HepG2 (cell line): ENCODE measurements around the gene PEMT. TPM values are rescaled to one million over a fixed set of nuclear protein-coding genes. Genes with fewer than 3 reads are reported as not detected.

Experiments
- KLF11 ChIP-seq: IDR thresholded peaks from 2 replicates; pipeline ENCODE4 v1.6.1; 2016; ENCODE audit warnings: missing compliant biosample characterization
- MED13 ChIP-seq: sonication (generic); formaldehyde crosslinking; IDR thresholded peaks from 2 replicates; pipeline ENCODE4 v1.5.0; 2020; ENCODE audit warnings: missing genetic modification reagents
- RARA ChIP-seq: IDR thresholded peaks from 2 replicates; pipeline ENCODE4 v1.6.1; 2016; ENCODE audit warnings: missing genetic modification reagents, missing compliant biosample characterization
- RXRB ChIP-seq: IDR thresholded peaks from 2 replicates; pipeline ENCODE4 v1.6.1; 2016; ENCODE audit warnings: borderline replicate concordance, missing genetic modification reagents, missing compliant biosample characterization
- SOX5 ChIP-seq: IDR thresholded peaks from 2 replicates; pipeline ENCODE4 v1.6.1; 2016; ENCODE audit warnings: borderline replicate concordance
- TEAD3 ChIP-seq: optimal IDR thresholded peaks from 2 replicates; pipeline ENCODE3; 2016; ENCODE audit warnings: borderline replicate concordance
- ZFP36L1 ChIP-seq: sonication (generic); formaldehyde crosslinking; IDR thresholded peaks from 2 replicates; pipeline ENCODE4 v1.8.0; 2022; ENCODE audit warnings: mild to moderate bottlenecking, missing genetic modification reagents, moderate library complexity
- ZNF136 ChIP-seq: sonication (generic); formaldehyde crosslinking; IDR thresholded peaks from 2 replicates; pipeline ENCODE4 v1.8.1; 2022; ENCODE audit warnings: low read depth, mild to moderate bottlenecking, moderate library complexity, missing genetic modification reagents
- ZNF337 ChIP-seq: sonication (generic); formaldehyde crosslinking; IDR thresholded peaks from 2 replicates; pipeline ENCODE4 v1.5.1; 2020; ENCODE audit warnings: missing genetic modification reagents, low read depth, mild to moderate bottlenecking, borderline replicate concordance
- ZNF383 ChIP-seq: sonication (generic); formaldehyde crosslinking; IDR thresholded peaks from 2 replicates; pipeline ENCODE4 v1.4.0; 2020; ENCODE audit warnings: missing genetic modification reagents, mild to moderate bottlenecking, borderline replicate concordance
- ZNF562 ChIP-seq: sonication (generic); formaldehyde crosslinking; IDR thresholded peaks from 2 replicates; pipeline ENCODE4 v1.8.0; 2022; ENCODE audit warnings: missing genetic modification reagents, borderline replicate concordance
- polyA plus RNA-seq, 8 experiments: library from polyadenylated mRNA; depleted of rRNA in 3 of 8; stranded (reverse) in 7 of 8; unstranded in 1 of 8; fragments of >200 nt; fragmentation: Illumina TruSeq in 4 of 8; extraction: Trizol in 4 of 8; gene quantifications; 2 replicates each; pipeline versions ENCODE4 v1.2.1 to v1.2.3, GENCODE V29; 2011 to 2016; ENCODE audit warnings: low read depth in 4 of 8, missing spikeins in 1 of 8, mixed read lengths in 1 of 8; ENCODE audit not compliant: insufficient read depth in 1 of 8
- total RNA-seq, 5 experiments: library from RNA; depleted of rRNA; stranded (reverse); fragments of >200 nt; fragmentation: Illumina TruSeq; extraction: Trizol; gene quantifications; 2 replicates each; pipeline ENCODE4 v1.2.3, GENCODE V29; 2016; ENCODE audit warnings: low read depth in 1 of 5
- TF ChIP-seq, protein P1 (sequence below): sonication (generic); formaldehyde crosslinking; IDR thresholded peaks from 2 replicates; pipeline ENCODE4 v1.8.1; 2022; ENCODE audit warnings: mild to moderate bottlenecking, missing genetic modification reagents
- TF ChIP-seq, protein P2 (sequence below): sonication (generic); formaldehyde crosslinking; IDR thresholded peaks from 2 replicates; pipeline ENCODE4 v1.4.0; 2020; ENCODE audit warnings: missing genetic modification reagents, borderline replicate concordance
- TF ChIP-seq, protein P3 (sequence below): IDR thresholded peaks from 2 replicates; pipeline ENCODE4 v1.6.1; 2016; ENCODE audit warnings: missing compliant biosample characterization, missing genetic modification reagents, borderline replicate concordance
- TF ChIP-seq, protein P4 (sequence below): sonication (generic); formaldehyde crosslinking; conservative IDR thresholded peaks from 2 replicates; pipeline ENCODE4 v1.4.0; 2020; ENCODE audit warnings: mild to moderate bottlenecking, missing genetic modification reagents, moderate library complexity
- TF ChIP-seq, protein P5 (sequence below): sonication (generic); formaldehyde crosslinking; IDR thresholded peaks from 2 replicates; pipeline ENCODE4 v1.4.0; 2020; ENCODE audit warnings: missing genetic modification reagents

PEMT gene
- total and polyA plus RNA-seq, 2 of the 13 experiments (the other 11 are each of a cell fraction or from before 2014, with no cell fraction given): 31.7 to 43.6 TPM

DNA sequence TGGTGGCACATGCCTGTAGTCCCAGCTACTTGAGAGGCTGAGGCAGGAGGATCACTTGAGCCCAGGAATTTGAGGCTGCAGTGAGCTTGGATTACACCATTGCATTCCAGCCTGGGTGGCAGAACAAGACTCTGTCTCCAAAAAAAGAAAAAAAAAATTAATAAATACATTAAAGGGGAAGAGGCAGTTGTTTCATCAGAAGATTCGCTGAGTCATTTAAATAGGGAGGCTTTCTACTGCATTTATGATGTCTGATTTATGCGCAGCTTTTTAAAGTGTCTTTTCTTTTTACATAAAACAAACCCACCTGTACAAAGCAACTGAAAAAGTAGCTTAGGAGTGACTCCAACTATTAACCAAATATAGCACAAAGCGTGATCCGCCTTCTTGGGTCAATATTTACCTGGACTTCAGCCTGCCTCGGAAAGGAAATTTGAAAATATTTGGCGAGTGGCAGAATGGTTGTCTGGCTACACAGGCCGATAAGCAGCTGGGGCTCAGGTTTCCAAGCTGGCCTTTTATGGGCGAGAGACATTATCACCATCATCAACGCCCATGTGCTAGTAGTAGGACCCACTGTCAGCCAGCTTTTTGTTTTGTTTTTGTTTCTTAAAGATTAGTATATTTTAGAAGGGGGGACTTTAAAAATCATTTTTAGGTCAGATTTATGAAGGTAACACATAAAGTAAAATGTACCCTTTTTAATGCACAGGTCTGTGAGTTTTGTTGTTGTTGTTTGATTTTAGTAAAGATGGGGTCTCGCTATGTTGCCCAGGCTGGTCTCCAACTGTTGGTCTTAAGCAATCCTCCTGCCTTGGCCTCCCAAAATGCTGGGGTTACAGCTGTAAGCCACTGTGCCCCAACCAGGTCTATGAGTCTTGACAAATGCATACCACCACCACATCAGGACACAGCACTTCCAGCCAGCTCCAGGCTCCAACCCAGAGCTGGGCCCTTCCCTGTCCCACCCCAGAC lies 52.8 kb downstream of the PEMT start (continued):
- TF ChIP-seq TEAD3 (peak; percentile 64), ZNF136 (CRISPR knock-in tag) (no peak; the same call in 1 of the 2 replicates), ZFP36L1 (CRISPR knock-in tag) (peak; percentile 87; the same call in 1 of the 2 replicates), ZNF383 (CRISPR knock-in tag) (no peak), SOX5 (CRISPR knock-in tag) (peak; percentile 94), RXRB (CRISPR knock-in tag) (peak; percentile 93), MED13 (CRISPR knock-in tag) (no peak), ZNF337 (no peak), KLF11 (CRISPR knock-in tag) (peak; percentile 64; the same call in 1 of the 2 replicates), ZNF562 (CRISPR knock-in tag) (no peak), RARA (peak; percentile 96)
- TF ChIP-seq, protein P1, sequence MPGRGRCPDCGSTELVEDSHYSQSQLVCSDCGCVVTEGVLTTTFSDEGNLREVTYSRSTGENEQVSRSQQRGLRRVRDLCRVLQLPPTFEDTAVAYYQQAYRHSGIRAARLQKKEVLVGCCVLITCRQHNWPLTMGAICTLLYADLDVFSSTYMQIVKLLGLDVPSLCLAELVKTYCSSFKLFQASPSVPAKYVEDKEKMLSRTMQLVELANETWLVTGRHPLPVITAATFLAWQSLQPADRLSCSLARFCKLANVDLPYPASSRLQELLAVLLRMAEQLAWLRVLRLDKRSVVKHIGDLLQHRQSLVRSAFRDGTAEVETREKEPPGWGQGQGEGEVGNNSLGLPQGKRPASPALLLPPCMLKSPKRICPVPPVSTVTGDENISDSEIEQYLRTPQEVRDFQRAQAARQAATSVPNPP (CRISPR knock-in tag): peak; percentile 40; the same call in 1 of the 2 replicates
- TF ChIP-seq, protein P2, sequence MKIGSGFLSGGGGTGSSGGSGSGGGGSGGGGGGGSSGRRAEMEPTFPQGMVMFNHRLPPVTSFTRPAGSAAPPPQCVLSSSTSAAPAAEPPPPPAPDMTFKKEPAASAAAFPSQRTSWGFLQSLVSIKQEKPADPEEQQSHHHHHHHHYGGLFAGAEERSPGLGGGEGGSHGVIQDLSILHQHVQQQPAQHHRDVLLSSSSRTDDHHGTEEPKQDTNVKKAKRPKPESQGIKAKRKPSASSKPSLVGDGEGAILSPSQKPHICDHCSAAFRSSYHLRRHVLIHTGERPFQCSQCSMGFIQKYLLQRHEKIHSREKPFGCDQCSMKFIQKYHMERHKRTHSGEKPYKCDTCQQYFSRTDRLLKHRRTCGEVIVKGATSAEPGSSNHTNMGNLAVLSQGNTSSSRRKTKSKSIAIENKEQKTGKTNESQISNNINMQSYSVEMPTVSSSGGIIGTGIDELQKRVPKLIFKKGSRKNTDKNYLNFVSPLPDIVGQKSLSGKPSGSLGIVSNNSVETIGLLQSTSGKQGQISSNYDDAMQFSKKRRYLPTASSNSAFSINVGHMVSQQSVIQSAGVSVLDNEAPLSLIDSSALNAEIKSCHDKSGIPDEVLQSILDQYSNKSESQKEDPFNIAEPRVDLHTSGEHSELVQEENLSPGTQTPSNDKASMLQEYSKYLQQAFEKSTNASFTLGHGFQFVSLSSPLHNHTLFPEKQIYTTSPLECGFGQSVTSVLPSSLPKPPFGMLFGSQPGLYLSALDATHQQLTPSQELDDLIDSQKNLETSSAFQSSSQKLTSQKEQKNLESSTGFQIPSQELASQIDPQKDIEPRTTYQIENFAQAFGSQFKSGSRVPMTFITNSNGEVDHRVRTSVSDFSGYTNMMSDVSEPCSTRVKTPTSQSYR (CRISPR knock-in tag): peak; percentile 42; the same call in 1 of the 2 replicates
- TF ChIP-seq, protein P3, sequence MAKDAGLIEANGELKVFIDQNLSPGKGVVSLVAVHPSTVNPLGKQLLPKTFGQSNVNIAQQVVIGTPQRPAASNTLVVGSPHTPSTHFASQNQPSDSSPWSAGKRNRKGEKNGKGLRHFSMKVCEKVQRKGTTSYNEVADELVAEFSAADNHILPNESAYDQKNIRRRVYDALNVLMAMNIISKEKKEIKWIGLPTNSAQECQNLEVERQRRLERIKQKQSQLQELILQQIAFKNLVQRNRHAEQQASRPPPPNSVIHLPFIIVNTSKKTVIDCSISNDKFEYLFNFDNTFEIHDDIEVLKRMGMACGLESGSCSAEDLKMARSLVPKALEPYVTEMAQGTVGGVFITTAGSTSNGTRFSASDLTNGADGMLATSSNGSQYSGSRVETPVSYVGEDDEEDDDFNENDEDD (CRISPR knock-in tag): no peak
- TF ChIP-seq, protein P4, sequence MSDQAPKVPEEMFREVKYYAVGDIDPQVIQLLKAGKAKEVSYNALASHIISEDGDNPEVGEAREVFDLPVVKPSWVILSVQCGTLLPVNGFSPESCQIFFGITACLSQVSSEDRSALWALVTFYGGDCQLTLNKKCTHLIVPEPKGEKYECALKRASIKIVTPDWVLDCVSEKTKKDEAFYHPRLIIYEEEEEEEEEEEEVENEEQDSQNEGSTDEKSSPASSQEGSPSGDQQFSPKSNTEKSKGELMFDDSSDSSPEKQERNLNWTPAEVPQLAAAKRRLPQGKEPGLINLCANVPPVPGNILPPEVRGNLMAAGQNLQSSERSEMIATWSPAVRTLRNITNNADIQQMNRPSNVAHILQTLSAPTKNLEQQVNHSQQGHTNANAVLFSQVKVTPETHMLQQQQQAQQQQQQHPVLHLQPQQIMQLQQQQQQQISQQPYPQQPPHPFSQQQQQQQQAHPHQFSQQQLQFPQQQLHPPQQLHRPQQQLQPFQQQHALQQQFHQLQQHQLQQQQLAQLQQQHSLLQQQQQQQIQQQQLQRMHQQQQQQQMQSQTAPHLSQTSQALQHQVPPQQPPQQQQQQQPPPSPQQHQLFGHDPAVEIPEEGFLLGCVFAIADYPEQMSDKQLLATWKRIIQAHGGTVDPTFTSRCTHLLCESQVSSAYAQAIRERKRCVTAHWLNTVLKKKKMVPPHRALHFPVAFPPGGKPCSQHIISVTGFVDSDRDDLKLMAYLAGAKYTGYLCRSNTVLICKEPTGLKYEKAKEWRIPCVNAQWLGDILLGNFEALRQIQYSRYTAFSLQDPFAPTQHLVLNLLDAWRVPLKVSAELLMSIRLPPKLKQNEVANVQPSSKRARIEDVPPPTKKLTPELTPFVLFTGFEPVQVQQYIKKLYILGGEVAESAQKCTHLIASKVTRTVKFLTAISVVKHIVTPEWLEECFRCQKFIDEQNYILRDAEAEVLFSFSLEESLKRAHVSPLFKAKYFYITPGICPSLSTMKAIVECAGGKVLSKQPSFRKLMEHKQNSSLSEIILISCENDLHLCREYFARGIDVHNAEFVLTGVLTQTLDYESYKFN (CRISPR knock-in tag): peak; percentile 97
- TF ChIP-seq, protein P5, sequence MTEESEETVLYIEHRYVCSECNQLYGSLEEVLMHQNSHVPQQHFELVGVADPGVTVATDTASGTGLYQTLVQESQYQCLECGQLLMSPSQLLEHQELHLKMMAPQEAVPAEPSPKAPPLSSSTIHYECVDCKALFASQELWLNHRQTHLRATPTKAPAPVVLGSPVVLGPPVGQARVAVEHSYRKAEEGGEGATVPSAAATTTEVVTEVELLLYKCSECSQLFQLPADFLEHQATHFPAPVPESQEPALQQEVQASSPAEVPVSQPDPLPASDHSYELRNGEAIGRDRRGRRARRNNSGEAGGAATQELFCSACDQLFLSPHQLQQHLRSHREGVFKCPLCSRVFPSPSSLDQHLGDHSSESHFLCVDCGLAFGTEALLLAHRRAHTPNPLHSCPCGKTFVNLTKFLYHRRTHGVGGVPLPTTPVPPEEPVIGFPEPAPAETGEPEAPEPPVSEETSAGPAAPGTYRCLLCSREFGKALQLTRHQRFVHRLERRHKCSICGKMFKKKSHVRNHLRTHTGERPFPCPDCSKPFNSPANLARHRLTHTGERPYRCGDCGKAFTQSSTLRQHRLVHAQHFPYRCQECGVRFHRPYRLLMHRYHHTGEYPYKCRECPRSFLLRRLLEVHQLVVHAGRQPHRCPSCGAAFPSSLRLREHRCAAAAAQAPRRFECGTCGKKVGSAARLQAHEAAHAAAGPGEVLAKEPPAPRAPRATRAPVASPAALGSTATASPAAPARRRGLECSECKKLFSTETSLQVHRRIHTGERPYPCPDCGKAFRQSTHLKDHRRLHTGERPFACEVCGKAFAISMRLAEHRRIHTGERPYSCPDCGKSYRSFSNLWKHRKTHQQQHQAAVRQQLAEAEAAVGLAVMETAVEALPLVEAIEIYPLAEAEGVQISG (CRISPR knock-in tag): peak; percentile 60
